Measurements from ENCODE around the gene TRPM2.
"Not testable (repeated sequence)": the region's sequence is repeated elsewhere in the genome, so short reads cannot be mapped to it uniquely, and the experiment has no call there.

TRPM2 gene

GRCh38 chr21:44471341-44471740, 117.9 kb downstream of the TRPM2 start:
- no peak for DNase-seq

DNA sequence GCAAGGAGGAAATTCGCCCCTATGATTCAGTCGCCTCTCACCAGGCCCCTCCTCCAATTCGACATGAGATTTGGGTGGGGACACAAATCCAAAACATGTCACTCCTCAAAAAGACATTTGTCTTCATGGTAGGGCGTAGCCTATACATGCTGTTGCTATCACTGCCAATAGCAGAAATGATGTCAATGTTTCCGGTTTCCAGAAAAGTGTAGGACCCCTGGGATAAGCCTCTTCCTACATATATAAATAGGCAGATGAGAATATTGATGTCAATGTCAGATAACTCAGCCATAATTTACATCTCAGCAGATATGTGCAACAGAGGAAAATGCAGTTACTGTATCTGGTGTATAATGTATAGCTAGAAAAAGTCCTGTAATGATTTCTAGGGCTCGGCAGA, 118.6 kb downstream of the TRPM2 start:
- DNase-seq = no peak

DNA sequence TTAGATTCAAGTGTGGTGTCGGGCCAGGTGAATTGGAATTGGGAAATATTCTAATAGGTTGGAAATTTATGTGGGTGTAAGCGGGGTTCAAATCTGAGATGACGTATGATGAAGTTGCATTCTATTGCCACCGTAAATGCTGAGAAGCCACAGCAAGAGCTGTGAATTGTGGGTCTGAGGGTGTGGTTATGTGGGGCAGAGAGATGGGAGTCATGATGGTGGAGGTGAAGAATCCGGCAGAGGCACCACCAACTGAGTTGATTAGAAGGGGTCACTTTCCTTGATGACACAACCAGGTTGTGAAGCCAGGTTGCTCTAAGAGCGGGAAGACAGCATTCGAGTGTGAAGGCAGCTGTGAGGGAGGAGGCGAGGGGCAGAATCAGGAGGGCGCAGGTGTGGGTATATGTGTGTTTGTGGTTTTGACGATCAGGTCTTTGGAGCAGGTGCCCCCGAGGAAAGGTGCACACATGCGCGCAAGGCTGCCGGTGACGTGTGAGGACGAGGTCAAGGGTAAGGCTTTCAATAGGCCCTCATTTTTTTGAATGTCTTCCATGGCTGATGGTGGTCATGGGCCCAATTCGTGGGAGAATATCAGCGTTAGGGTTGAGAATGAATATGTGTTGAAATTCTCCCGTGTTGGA, 120.6 kb downstream of the TRPM2 start:
- no peak for DNase-seq

- no peak for DNase-seq
Observed at GRCh38 chr21:44475266-44475845, 121.9 kb downstream of the TRPM2 start.

DNA sequence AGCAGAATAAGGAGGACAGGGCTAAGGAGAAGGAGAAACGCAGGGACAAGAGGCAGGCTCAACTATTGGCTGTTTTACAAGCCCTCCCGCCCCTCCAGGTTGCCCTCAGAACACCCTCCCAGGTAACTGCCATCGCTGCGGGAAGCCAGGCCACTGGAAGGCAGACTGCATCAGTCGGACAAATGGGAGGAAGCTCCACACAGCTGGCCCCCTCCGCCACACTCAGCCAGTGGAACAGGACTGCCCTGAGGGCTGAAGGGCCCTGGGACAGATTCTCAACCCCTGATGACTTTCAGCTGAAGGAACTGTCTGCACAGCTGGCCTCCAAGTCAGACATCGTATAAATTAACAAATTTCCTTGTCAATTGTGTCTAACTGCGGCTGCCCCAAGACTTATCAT, 123.7 kb downstream of the TRPM2 start:
- DNase-seq = no peak

- no peak for DNase-seq
Observed at GRCh38 chr21:44477712-44478111, 124.3 kb downstream of the TRPM2 start.

DNA sequence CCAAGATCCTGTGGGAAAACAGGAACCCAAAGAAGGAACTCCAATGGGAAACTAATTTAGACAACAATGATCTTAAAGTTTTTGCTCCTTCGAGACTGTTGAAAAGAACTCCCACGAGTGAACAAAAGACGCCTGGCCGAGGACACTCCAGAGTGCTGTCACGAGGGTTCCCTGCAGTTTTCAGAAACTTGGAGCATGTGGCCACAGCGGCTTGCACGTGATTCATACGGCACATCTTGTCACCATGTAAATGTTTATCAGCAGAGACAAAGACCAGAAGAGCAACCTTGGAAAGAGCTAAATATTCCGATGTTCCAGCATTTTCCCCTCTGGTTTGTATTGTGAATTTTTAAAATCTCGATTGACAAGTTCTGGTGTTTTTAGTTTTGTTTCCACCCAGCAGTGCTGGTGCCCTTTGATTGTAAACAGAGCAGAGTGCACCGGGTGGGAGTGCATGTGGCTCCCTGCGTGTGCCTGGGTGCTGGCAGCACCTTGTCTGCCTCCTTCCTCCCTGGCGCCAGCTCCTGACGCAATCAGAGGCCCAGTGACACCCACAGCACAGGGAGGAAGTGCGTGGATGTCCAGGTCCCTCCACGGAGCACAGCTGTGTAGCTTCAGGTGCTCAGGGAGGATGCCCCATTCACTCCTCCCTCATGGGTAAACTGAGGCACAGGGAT, 124.8 kb downstream of the TRPM2 start:
- DNase-seq = no peak

DNA sequence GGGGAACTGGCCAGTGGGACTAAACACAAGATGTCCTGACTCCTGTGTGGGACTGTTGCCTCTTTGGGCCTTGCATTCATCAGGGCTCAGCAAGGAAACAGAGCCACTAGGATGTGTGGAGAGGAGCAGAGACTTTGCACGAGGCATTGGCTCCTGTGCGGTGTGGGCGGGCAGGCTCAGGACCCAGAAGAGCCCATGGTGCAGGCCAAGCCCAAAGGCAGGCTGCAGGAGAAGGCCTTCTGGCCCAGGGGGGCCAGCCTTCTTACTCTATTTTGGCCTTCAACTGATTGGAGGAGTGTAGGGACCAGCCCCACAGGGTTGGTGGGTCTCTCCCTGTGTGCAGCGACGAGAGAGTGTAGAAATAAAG, 125.4 kb downstream of the TRPM2 start:
- DNase-seq = no peak

- DNase-seq = not testable (repeated sequence)
Observed at GRCh38 chr21:44479556-44480199, 126.3 kb downstream of the TRPM2 start.

DNA sequence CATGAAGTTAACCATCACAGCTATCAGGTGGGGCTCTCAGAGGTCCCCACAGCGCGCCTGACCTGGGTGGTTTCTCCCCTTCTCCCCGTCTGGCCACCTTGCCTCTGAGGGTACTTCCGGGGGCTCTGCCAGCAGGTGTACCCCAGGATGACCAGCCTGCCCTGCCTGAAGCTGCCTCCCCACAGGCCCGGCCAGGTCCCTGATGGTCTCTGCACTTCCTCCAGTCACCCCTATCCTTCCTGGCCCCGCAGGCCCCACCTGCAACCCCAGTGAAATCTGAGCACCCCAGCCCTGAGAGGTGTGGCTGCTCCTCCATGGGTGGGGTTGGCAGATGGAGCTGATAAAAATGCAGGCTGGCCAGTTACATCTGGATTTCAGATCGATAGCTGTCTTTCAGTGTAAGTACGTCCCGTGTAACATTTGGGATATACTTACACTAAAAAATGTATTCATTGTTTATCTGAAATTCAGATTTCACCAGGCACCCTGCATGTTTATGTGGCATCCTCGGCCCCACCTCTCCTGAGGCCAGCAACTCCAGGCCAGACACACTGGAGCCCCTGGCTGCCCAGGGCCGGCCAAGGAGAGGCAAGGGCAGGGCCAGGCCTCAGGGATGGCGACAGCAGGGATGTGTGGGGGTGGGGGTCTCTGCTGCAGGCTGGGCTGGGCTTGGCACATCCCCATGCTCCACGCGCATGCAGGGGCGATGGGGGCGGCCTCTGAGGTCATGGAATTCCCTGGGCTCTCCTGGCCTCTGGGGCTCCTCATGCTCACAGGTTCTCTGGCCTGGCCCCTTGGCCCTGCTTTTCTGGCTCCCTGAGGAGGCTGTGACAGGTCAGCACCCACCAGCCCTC, 127.0 kb downstream of the TRPM2 start:
- no peak for DNase-seq

DNA sequence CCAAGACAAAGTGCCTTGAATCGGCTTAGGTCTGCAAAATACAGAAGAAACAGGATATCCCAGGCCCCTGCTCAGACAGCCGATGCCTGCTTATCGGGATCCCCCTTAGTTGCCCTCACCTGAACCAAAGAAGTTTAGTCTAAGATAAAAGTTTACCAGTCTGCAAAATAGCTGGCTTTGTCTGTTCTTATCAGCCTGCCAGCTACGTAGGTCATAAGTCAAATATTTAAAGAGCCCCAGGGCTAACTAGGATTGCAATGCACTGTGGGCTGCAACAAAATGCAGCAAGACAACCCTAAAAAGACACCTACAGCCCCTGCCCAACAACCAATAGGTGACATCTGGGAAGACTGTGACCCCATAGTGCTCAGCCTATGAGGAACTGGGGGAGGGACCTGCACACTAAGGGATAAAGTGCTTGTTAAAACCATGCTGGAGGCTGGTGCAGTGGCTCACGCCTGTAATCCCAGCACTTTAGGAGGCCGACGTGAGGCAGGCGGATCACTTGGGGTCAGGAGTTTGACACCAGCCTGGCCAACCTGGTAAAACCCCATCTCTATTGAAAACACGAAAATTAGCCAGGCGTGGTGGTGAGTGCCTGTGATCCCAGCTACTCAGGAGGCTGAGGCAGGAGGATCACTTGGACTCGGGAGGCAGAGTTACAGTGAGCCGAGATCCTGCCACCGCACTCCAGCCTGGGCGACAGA, 129.3 kb downstream of the TRPM2 start:
- DNase-seq = no peak

DNA sequence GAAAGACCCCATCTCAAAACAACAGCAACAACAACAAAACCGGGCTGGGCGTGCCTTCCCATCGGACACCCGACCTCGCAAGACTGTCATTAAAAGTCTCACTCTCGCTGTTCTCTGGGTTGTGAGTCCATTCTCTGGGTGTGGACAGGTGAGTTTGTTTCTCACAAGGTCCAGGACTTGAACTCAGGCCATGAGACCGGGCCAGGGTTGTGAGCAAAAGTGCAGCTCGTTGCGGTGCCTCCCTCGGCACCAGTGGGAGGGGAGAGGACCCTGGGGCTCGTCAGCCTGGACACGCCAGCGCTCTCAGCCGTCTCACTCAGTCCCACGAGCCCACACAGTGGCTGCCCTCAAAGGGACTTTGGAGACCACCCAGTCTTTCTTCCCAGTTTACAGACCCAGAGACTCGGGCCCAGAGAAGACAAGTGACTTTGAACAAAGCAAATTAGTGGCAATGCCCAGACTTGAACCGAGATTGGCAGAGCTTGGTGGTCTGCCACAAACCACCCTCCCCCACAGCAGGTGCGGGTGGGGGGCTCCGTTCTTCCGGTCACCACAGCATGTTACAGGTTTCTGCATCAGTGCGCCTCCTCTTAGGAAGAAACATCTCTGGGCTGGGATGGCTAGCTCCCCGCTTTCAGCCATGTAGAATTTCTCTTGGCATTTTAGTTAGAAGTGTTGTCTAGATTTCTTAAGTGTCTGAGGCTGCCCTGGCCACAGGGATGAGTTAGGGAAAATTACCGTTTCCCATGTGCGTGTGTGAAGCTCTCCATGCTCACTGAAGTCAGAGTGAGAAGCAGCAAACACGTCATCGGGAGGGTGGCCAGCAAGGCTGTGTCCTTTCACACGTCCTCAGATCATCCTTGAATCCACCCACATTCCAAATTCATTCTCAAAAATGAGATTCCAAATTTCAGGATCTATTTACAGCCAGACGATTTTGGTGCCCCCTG, 130.1 kb downstream of the TRPM2 start:
- no peak for DNase-seq

GRCh38 chr21:44484498-44485253, 131.3 kb downstream of the TRPM2 start:
- DNase-seq = no peak

DNA sequence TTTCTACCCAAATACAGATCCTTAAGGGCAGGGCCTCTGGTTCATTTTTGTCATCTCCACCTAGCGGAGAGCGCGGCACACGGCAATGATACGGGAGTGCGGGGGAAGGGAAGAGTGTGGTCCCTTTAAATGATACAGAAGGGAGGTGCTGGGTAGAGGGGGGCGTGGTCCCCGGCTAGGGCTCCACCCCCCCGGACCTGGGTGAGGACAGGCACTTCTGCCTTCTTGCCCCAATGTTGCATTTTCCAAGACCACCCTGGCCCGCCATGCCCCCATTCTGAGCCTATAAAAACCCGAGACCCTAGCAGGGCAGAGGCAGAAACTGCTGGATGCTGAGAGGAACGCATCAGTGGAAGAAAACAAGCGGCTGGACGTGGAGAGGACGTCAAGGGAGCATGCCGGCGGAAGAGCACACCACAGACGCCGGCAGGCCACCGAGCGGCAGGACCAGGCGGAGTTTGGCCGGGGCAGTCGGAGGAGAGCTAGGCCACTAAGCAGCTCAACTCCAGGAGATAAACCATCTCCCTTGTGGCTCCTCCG, 131.9 kb downstream of the TRPM2 start:
- DNase-seq = no peak

GRCh38 chr21:44485796-44486195, 132.4 kb downstream of the TRPM2 start:
- no peak for DNase-seq

GRCh38 chr21:44486302-44486701, 132.9 kb downstream of the TRPM2 start:
- no peak for DNase-seq

DNA sequence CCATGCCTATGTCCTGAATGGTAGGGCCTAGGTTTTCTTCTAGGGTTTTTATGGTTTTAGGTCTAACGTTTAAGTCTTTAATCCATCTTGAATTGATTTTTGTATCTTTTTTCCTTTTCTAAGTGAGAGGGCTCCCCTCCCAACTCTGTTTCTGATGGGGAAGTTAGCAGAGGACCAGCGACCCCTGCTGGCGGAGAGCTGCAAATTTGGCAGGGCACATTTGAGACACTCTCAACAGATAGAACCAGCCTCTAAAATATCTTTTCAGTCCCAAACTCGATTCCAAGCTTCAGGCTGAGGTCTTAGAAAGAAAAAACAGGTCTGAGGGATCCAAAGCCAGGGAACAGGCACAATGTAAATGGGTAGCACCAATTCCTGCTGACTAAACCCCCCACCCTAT, 134.4 kb downstream of the TRPM2 start:
- DNase-seq = no peak

DNA sequence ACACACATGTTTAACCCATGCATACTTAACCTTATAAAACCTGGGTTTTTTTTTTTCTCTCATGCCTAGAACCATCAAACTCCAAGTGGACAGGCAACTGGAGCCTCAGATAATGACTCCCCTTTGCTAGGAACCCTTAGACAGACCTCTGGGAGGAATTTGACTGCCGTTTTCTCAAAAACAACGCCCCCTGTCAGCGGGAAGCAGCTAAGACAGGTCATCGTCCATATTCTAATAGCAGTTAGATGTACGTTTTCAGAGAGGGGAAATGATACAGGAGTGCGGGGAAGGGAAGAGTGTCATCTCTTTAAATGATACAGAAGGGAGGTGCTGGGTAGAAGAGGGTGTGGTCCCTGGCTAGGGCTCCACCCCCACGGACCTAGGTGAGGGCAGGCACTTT, 136.5 kb downstream of the TRPM2 start:
- DNase-seq = no peak

- DNase-seq = no peak
Observed at GRCh38 chr21:44490405-44490804, 137.0 kb downstream of the TRPM2 start.

DNA sequence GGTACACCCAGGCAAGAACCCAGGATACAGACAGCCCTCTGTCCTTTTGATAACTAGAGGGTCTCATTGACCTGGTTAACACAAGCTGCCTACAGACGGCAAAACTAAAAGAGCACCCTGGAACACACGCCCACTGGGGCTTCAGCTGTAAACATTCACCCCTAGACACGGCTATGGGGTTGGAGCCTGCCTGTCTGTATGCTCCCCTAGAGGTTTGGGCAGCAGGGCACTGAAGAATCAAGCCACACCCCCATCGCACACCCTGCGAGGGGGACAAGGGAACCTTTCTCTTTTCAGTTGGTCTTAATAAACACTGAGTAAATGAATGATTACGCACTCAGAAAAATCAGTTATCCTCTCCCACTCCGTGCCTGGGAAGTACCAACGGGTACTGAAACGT, 137.4 kb downstream of the TRPM2 start:
- DNase-seq = no peak

Measured in bone marrow (tissue), 2 donors.